Brain microvascular endothelial cell (primary cell): ENCODE results near the gene RAMP3.

ENCODE experiments used
- DNase-seq: peaks from one replicate; pipeline ENCODE4 v3.0.0-alpha.2; 2020
- H3K27ac ChIP-seq: fragments of 250-450 bp; sonication (Bioruptor Pico); 2 replicates; pipeline ENCODE4 v1.5.1; 2020; ENCODE audit warnings: mild to moderate bottlenecking, moderate library complexity
- H3K27me3 ChIP-seq: fragments of 250-450 bp; sonication (Bioruptor Pico); replicated peaks from 2 replicates; pipeline ENCODE4 v1.5.1; 2020; ENCODE audit warnings: mild to moderate bottlenecking
- H3K36me3 ChIP-seq: fragments of 250-450 bp; sonication (Bioruptor Pico); replicated peaks from 2 replicates; pipeline ENCODE4 v1.5.1; 2020; ENCODE audit warnings: mild to moderate bottlenecking
- H3K4me3 ChIP-seq: 2 replicates; pipeline ENCODE4 v1.5.1; 2011; ENCODE audit warnings: low read depth, mild to moderate bottlenecking, control low read depth, low read length, moderate library complexity
- CTCF ChIP-seq: IDR thresholded peaks from 2 replicates; pipeline ENCODE4 v1.5.1; 2011; ENCODE audit warnings: low read depth, mild to moderate bottlenecking, moderate library complexity, low read length, control low read depth, inconsistent platforms; ENCODE audit errors: missing control alignments
- in situ Hi-C: cut with HindIII; loops from 2 replicates; pipeline ENCODE4 v1.10.0; 2017; ENCODE audit warnings: low sequenced_read_pairs, low pct_ligation_motif_present

RAMP3 gene

GRCh38 chr7:45176886-45177731, 19.5 kb downstream of the RAMP3 start:
- TF ChIP-seq CTCF = no peak
- H3K36me3 ChIP-seq = no peaks in the 10 kb centered on the region
- H3K27ac ChIP-seq = no peak overlapping the region
- no peaks in the 10 kb centered on the region for H3K27me3 ChIP-seq
- H3K4me3 ChIP-seq = no peak overlapping the region
- no peak for DNase-seq
- in situ Hi-C loops = no loop called here

DNA sequence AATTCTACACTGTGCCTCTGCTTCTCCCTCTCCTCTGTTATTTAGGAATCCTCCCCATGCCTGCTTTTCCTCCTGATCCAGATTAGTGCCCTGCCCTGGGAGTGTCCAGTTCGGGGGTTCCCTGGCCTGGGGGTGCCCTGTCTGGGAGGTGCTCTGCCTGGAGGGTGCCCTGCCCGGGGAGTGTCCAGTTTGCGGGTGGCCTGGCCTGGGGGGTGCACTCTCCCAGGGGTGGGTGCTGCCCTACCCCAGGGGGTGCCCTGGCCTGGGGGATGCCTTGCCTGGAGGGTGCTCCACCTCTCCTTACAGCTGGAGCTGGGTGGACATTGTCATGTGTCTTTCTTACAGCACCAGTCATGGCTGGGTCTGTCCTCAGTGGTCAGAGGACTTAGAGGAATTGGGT, 20.2 kb downstream of the RAMP3 start:
- no peaks in the 10 kb centered on the region for H3K27me3 ChIP-seq
- no peaks in the 10 kb centered on the region for H3K36me3 ChIP-seq
- no peak for TF ChIP-seq CTCF
- in situ Hi-C loops = no loop called here
- no peak for DNase-seq
- no peak overlapping the region for H3K27ac ChIP-seq
- no peak overlapping the region for H3K4me3 ChIP-seq

DNA sequence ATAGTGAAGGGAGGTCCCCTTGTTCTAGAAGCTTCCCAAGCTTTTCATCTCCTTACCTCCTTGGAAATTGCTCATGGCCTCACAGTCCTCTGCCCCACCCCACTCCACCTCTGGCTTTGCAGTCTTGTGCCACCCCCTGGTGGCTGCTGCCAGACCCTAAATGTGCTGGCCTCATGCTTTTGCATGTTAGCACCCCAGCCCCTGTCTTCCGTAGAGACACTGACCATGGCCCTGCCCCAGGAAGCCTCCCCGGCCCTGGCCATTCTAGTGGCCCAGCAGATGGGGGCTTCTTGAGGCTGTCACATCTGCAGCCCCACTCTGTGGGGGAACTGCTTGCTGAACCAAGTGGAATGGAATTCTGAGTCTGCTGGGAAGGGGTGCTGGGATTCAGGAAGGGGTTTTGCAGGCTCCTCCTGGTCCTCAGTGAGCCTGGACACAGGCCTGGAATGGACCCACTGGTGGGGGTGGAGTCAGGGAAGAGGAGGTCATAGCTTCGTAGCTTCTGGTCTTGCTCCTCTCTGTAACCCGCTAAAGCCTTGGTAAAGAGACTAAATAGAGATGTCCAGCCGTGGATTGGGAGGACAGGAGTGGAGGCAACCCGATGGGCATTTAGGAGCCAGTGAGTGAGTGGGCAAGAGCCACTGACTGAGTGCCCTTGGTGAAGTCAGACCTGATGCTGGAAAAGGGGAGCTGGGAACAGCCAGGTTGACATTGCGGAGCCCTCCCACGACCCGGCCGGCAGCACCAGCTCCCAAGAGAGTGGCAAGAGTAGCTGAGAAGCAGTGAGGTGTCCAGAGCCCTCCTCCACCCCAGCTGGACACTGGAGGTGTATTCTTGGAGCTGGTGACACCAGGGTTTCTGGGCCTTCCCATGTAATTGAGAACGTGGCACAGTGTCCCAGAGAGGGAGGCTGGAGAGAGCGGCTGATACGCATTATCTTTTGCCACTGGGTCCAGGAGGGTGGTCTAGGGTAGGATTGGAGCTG, 20.9 kb downstream of the RAMP3 start:
- no peak overlapping the region for H3K4me3 ChIP-seq
- peak; percentile 37 for TF ChIP-seq CTCF
- H3K36me3 ChIP-seq = no peaks in the 10 kb centered on the region
- no peak for DNase-seq
- in situ Hi-C loops = no loop called here
- no peaks in the 10 kb centered on the region for H3K27me3 ChIP-seq
- H3K27ac ChIP-seq = no peak overlapping the region

DNA sequence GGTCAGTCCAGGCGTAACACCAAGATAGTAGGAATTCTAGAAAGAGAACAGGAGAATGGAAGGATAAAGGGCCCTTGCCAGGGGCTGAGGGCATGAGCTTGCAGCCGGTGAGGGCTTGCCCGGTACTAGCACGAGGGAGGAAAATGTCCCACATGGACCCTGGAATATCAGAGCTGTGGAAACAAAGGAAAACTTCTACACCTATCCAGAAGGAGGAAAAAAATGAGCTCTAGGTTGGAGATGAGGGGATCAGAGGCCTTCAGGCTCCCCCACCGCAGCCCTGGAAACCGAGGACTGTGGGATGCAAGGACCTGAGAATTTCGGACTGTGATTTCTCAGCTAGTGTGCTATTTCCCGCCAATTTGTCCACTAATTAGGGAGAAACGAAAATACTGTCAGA, 22.1 kb downstream of the RAMP3 start:
- no peaks in the 10 kb centered on the region for H3K36me3 ChIP-seq
- no peak for TF ChIP-seq CTCF
- in situ Hi-C loops = no loop called here
- H3K4me3 ChIP-seq = no peak overlapping the region
- H3K27ac ChIP-seq = no peak overlapping the region
- DNase-seq = no peak
- H3K27me3 ChIP-seq = no peaks in the 10 kb centered on the region

DNA sequence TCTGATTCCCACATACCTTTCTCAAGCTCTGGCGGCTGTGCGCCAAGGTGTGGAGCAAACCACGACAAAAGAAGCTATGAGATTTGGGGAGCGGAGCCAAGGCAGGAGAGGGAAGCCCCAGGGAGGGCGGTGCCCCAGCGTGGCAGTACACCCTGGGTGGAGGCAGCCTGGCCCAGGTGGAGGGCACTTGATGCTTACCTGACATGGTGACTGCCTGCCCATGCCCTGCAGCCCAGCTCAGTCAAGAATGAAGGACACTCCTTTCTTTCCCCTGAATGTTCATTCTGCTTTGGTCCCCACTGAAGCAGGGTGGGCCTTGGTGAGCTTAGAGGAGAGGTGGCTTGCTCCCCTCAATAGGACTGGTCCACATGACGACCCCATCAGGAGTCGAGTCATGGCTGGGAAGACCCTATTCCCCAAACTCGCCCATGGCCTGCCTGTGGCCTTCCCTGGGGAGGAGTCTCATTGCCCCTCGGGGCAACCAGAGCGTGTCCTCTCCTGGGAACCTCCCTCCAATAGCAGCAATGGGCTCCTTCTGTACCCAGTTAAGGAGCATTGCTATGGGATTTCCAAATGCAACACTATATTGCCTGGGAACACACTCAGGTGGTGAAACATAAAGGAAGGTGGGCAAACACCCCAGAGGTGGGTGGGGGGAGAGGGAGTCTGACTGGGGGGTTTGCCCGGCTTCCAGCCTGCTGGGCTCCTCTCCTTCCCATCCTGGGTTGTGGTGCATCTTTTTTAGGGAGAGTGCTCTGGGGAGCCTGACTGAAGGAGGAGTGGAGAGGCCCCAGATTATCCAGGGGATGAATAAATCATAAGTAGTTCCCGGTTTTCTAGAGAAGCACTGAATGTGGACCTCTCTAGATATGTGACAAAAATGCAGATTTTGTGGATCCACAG, 22.7 kb downstream of the RAMP3 start:
- no peak for DNase-seq
- H3K27me3 ChIP-seq = no peaks in the 10 kb centered on the region
- H3K4me3 ChIP-seq = no peak overlapping the region
- in situ Hi-C loops = no loop called here
- no peak overlapping the region for H3K27ac ChIP-seq
- H3K36me3 ChIP-seq = no peaks in the 10 kb centered on the region
- no peak for TF ChIP-seq CTCF
